HG03460 (cell line): ENCODE results near the gene NQO2.
"Not testable (repeated sequence)": the region's sequence is repeated elsewhere in the genome, so short reads cannot be mapped to it uniquely, and the experiment has no call there.

Source experiments
- ATAC-seq: cut with Tn5 transposase; IDR thresholded peaks from one replicate; pipeline ENCODE4 v1.9.1; 2021; ENCODE audit not compliant: unreplicated experiment

NQO2 gene

GRCh38 chr6:2988426-2989331 lies 11.0 kb upstream of the NQO2 start:
- ATAC-seq = peak; percentile 65

GRCh38 chr6:2989332-2990247 lies 10.1 kb upstream of the NQO2 start:
- ATAC-seq = peak; percentile 74

- ATAC-seq = no peak
These were observed 9.3 kb upstream of the NQO2 start for GRCh38 chr6:2990248-2990931.

GRCh38 chr6:2990932-2991506 lies 8.7 kb upstream of the NQO2 start:
- no peak for ATAC-seq

- ATAC-seq = no peak
These were observed 7.2 kb upstream of the NQO2 start for GRCh38 chr6:2992330-2992979.

- ATAC-seq = no peak
These were observed 5.9 kb upstream of the NQO2 start for GRCh38 chr6:2993755-2994317.

GRCh38 chr6:2998249-2998997 lies 1.3 kb upstream of the NQO2 start:
- ATAC-seq = not testable (repeated sequence)

- no peak for ATAC-seq
These were observed 586 bp upstream of the NQO2 start for GRCh38 chr6:2998998-2999617.

GRCh38 chr6:3001146-3001772 lies 1.6 kb downstream of the NQO2 start:
- ATAC-seq = no peak

GRCh38 chr6:3001773-3002293 lies 2.1 kb downstream of the NQO2 start:
- no peak for ATAC-seq

GRCh38 chr6:3003226-3003625 lies 3.5 kb downstream of the NQO2 start:
- not testable (repeated sequence) for ATAC-seq

GRCh38 chr6:3005077-3005476 lies 5.4 kb downstream of the NQO2 start:
- no peak for ATAC-seq

GRCh38 chr6:3005874-3006273 lies 6.2 kb downstream of the NQO2 start:
- no peak for ATAC-seq

- ATAC-seq = no peak
These were observed 6.8 kb downstream of the NQO2 start for GRCh38 chr6:3006476-3006875.

- no peak for ATAC-seq
These were observed 7.9 kb downstream of the NQO2 start for GRCh38 chr6:3007571-3007970.

GRCh38 chr6:3008712-3009265 lies 9.1 kb downstream of the NQO2 start:
- ATAC-seq = not testable (repeated sequence)

- ATAC-seq = no peak
These were observed 10.2 kb downstream of the NQO2 start for GRCh38 chr6:3009930-3010329.

- ATAC-seq = no peak
These were observed 11.5 kb downstream of the NQO2 start for GRCh38 chr6:3011158-3011557.
